ENCODE results near the gene ZNF462. TPM values are rescaled to one million over a fixed set of nuclear protein-coding genes. Genes with fewer than 3 reads are reported as not detected.
A peak's percentile ranks its signal among the peaks of the same experiment; 100 is the strongest.

The ZNF462 gene
- polyA plus RNA-seq, 3 donors: not detected

DNA sequence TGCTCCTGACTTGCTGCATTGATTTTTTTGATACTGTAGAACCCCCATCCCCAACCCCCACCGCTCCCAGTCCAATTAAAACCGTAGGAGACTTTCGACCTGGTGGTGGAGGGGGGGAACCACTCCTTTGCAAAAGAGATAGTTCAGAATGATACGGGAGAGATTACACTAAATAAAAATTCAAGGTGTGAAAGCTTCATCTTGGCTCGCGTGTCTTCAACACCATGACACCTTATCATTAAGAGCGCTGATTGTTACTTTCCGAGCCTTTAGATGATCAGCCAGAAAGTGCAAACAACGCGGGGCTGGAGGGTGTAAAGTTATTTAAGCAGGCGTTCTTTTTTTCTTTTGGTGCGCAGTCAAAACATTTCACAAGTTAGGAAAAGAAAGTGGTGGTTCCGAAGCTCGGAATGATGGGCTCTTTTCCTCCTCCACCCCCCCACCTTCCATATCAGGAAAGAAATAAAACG is 1.3 kb upstream of the ZNF462 start:
- peaks cover 49% of the 10 kb centered on the region for H3K4me1 Mint-ChIP-seq
- no peak overlapping the region for H3K27ac Mint-ChIP-seq
- Histone ChIP-seq H3K27me3 (ENCODE audit: control insufficient read depth in 2 of 2, insufficient read depth in 2 of 2, low read length in 2 of 2) (peaks cover 73 to 92% of the 10 kb centered on the region in 2 donors), H3K79me2 (ENCODE audit: insufficient read depth, low read length) (no peaks in the 10 kb centered on the region), H3K9me3 (replicated peaks in 1 of 2; ENCODE audit: control insufficient read depth in 1 of 2, insufficient read depth in 1 of 2, low read length in 2 of 2) (peaks cover 0 to 16% of the 10 kb centered on the region in 2 donors), H3K4me3 (replicated peaks in 1 of 3; ENCODE audit: low read depth in 2 of 3, low read length in 3 of 3) (peak overlapping the region in 1 of 3 experiments; percentile 72), H3K4me2 (replicated peaks; ENCODE audit: extremely low read depth, low read length, poor library complexity, severe bottlenecking) (peak overlapping the region; percentile 63), H4K20me1 (ENCODE audit: insufficient read depth, low read length) (no peaks in the 10 kb centered on the region), H3K4me1 (ENCODE audit: control insufficient read depth in 1 of 2, insufficient read depth in 2 of 2, low read length in 2 of 2) (peaks cover 28 to 45% of the 10 kb centered on the region in 2 donors), H2AFZ (ENCODE audit: insufficient read depth, low read depth, low read length, poor library complexity, severe bottlenecking) (no peak overlapping the region), H3K27ac (ENCODE audit: low read depth in 1 of 2, low read length in 2 of 2) (no peak overlapping the region), H3K9ac (ENCODE audit: insufficient read depth, low read length, poor library complexity, severe bottlenecking) (no peak overlapping the region), H3K36me3 (replicated peaks in 1 of 2; ENCODE audit: control insufficient read depth in 1 of 2, insufficient read depth in 2 of 2, low read length in 2 of 2) (no peaks in the 10 kb centered on the region)
- peak overlapping the region in 1 of 2 donors; percentile 82 for H3K4me3 Mint-ChIP-seq
- H3K9me3 Mint-ChIP-seq: peaks cover 0 to 37% (median 16%) of the 10 kb centered on the region in 7 donors
- DNase-seq: no peak
- peaks cover 0 to 14% of the 10 kb centered on the region in 2 donors for H3K36me3 Mint-ChIP-seq
- H3K27me3 Mint-ChIP-seq (ENCODE audit: low read depth in 3 of 3): peaks cover 77 to 83% (median 77%) of the 10 kb centered on the region in 3 donors
- no CpG with 5 or more reads among the region's 15 CpGs for WGBS (ENCODE audit: insufficient coverage)
- intact Hi-C loops (cut with micrococcal nuclease): no loop called here
- TF ChIP-seq, protein P1, sequence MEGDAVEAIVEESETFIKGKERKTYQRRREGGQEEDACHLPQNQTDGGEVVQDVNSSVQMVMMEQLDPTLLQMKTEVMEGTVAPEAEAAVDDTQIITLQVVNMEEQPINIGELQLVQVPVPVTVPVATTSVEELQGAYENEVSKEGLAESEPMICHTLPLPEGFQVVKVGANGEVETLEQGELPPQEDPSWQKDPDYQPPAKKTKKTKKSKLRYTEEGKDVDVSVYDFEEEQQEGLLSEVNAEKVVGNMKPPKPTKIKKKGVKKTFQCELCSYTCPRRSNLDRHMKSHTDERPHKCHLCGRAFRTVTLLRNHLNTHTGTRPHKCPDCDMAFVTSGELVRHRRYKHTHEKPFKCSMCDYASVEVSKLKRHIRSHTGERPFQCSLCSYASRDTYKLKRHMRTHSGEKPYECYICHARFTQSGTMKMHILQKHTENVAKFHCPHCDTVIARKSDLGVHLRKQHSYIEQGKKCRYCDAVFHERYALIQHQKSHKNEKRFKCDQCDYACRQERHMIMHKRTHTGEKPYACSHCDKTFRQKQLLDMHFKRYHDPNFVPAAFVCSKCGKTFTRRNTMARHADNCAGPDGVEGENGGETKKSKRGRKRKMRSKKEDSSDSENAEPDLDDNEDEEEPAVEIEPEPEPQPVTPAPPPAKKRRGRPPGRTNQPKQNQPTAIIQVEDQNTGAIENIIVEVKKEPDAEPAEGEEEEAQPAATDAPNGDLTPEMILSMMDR (IDR thresholded peaks at IDR 0.05): no peak

- Mint-ChIP-seq H3K27ac (no peak overlapping the region), H3K4me3 (peak overlapping the region; percentile 84 to 92), H3K9me3 (peaks cover 0 to 37% (median 16%) of the 10 kb centered on the region in 7 donors), H3K4me1 (peaks cover 49% of the 10 kb centered on the region), H3K27me3 (ENCODE audit: low read depth in 3 of 3) (peaks cover 71 to 77% (median 74%) of the 10 kb centered on the region in 3 donors), H3K36me3 (peaks cover 0 to 14% of the 10 kb centered on the region in 2 donors)
- no peak overlapping the region for H3K9ac ChIP-seq (ENCODE audit: insufficient read depth, low read length, poor library complexity, severe bottlenecking)
- no peaks in the 10 kb centered on the region for H4K20me1 ChIP-seq (ENCODE audit: insufficient read depth, low read length)
- DNase-seq: no peak
- peak overlapping the region; percentile 63 for H3K4me2 ChIP-seq (replicated peaks; ENCODE audit: extremely low read depth, low read length, poor library complexity, severe bottlenecking)
- intact Hi-C loops (cut with micrococcal nuclease): no loop called here
- H3K36me3 ChIP-seq (replicated peaks in 1 of 2; ENCODE audit: control insufficient read depth in 1 of 2, insufficient read depth in 2 of 2, low read length in 2 of 2): no peaks in the 10 kb centered on the region
- H3K27me3 ChIP-seq (ENCODE audit: control insufficient read depth in 2 of 2, insufficient read depth in 2 of 2, low read length in 2 of 2): peaks cover 70 to 86% of the 10 kb centered on the region in 2 donors
- H3K4me1 ChIP-seq (ENCODE audit: control insufficient read depth in 1 of 2, insufficient read depth in 2 of 2, low read length in 2 of 2): peaks cover 28 to 45% of the 10 kb centered on the region in 2 donors
- H3K4me3 ChIP-seq (replicated peaks in 1 of 3; ENCODE audit: low read depth in 2 of 3, low read length in 3 of 3): peak overlapping the region in 2 of 3 experiments; percentile 36 to 72
- WGBS (ENCODE audit: insufficient coverage): under 1% methylated on average over 31 of the region's 32 CpGs
- H3K9me3 ChIP-seq (replicated peaks in 1 of 2; ENCODE audit: control insufficient read depth in 1 of 2, insufficient read depth in 1 of 2, low read length in 2 of 2): peaks cover 0 to 16% of the 10 kb centered on the region in 2 donors
- H3K79me2 ChIP-seq (ENCODE audit: insufficient read depth, low read length): no peaks in the 10 kb centered on the region
- TF ChIP-seq, protein P1 (IDR thresholded peaks at IDR 0.05): no peak
- no peak overlapping the region for H3K27ac ChIP-seq (ENCODE audit: low read depth in 1 of 2, low read length in 2 of 2)
- H2AFZ ChIP-seq (ENCODE audit: insufficient read depth, low read depth, low read length, poor library complexity, severe bottlenecking): no peak overlapping the region
These were observed 701 bp upstream of the ZNF462 start for GRCh38 chr9:106862110-106862820.
